ENCODE data around the gene GLT1D1. TPM values are rescaled to one million over a fixed set of nuclear protein-coding genes. Genes with fewer than 3 reads are reported as not detected.

Gene GLT1D1
- not detected in 2 replicates for total RNA-seq

GRCh38 chr12:128852885-128853599 lies at the start of gene GLT1D1:
Gene GLT1D1 (plus strand): TSS chr12:128853478. CDS start chr12:128853582, 104 bp downstream.

GRCh38 chr12:128823916-128824839 lies 29.1 kb upstream of the GLT1D1 start, which contains the start of gene SLC15A4:
Gene SLC15A4 (minus strand): TSS chr12:128823958. CDS start chr12:128823943, 15 bp downstream.

Other genes with a start within 250 kb of the GLT1D1 start
- 41.1 and 46.1 TPM in 2 replicates for gene SLC15A4, start 29.5 kb upstream of the GLT1D1 start, total RNA-seq